HepG2 (cell line): ENCODE data around the gene CELF4. TPM values are rescaled to one million over a fixed set of nuclear protein-coding genes. Genes with fewer than 3 reads are reported as not detected.

Experiments
- ATAC-seq: fragments of 200-7000 bp; cut with Tn5 transposase; 3 replicates; pipeline ENCODE4 v1.9.1; 2020; ENCODE audit warnings: mild to moderate bottlenecking, moderate library complexity
- BruUV-seq: library from RNA; stranded (reverse); fragments of 400-500 nt; replicated peaks from 2 replicates; lab custom pipeline; 2021; lab: Mats Ljungman, UMichigan
- CTCF ChIA-PET: fragments of 300-600 bp; formaldehyde crosslinking; extraction: SDS; loops from one replicate; lab custom pipeline; 2021; ENCODE audit warnings: low total read pairs, inconsistent platforms, low intra/inter-chr PET ratio; lab: Yijun Ruan, JAX
- POLR2A ChIA-PET: fragments of 350-600 bp; sonication (Branson Sonifier 250); formaldehyde crosslinking; loops from one replicate; lab custom pipeline; 2020; ENCODE audit warnings: antibody characterized with exemption, inconsistent platforms; lab: Yijun Ruan, JAX
- DNase-seq: peaks from one replicate; pipeline ENCODE4 v3.0.0-alpha.2; 2015; ENCODE audit warnings: low spot score
- FAIRE-seq: peaks from 3 replicates; lab custom pipeline; 2011; peaks lifted over from hg19 to GRCh38; lab: Jason Lieb, UNC
- H2AFZ ChIP-seq: one replicate; pipeline ENCODE4 v1.6.1; 2011; ENCODE audit warnings: low read length, inconsistent platforms
- H3K27ac ChIP-seq: fragments of 300-600 bp; 3 replicates; pipeline ENCODE4 v1.8.0; 2011; ENCODE audit warnings: mixed run types, mild to moderate bottlenecking, mixed read lengths, low read length, inconsistent platforms; ENCODE audit not compliant: insufficient read depth; ENCODE audit errors: extremely low read length
- H3K27me3 ChIP-seq, 2 experiments: fragments of 200-600 bp in 1 of 2; 2 replicates in 1 of 2; 3 replicates in 1 of 2; pipeline versions ENCODE4 v1.6.0 to v1.8.0; 2011; ENCODE audit warnings: low read length in 2 of 2, mild to moderate bottlenecking in 2 of 2, moderate library complexity in 2 of 2, inconsistent platforms in 1 of 2; ENCODE audit not compliant: insufficient read depth in 2 of 2, control insufficient read depth in 1 of 2
- H3K36me3 ChIP-seq, 2 experiments: fragments of 200-600 bp in 1 of 2; replicated peaks in 1 of 2; 2 replicates in 1 of 2; 3 replicates in 1 of 2; pipeline versions ENCODE4 v1.5.1 to v1.8.0; 2011; ENCODE audit warnings: low read length in 2 of 2, inconsistent platforms in 1 of 2; ENCODE audit not compliant: insufficient read depth in 2 of 2, control insufficient read depth in 1 of 2
- H3K4me1 ChIP-seq: 2 replicates; pipeline ENCODE4 v1.5.1; 2012; ENCODE audit warnings: low read length, inconsistent platforms; ENCODE audit not compliant: insufficient read depth
- H3K4me2 ChIP-seq: 2 replicates; pipeline ENCODE4 v1.6.0; 2011; ENCODE audit warnings: low read depth, low read length, inconsistent platforms
- H3K4me3 ChIP-seq, 3 experiments: fragments of 200-600 bp in 1 of 3; sonication (generic), shearing (Covaris generic) in 1 of 3; replicated peaks in 1 of 3; 2 replicates each; pipeline ENCODE4 v1.5.1; 2011 to 2016; ENCODE audit warnings: low read length in 3 of 3, inconsistent platforms in 2 of 3, low read depth in 2 of 3, mild to moderate bottlenecking in 2 of 3, control low read depth in 1 of 3, mixed read lengths in 1 of 3; ENCODE audit not compliant: insufficient read depth in 1 of 3
- H3K79me2 ChIP-seq: one replicate; pipeline ENCODE4 v1.6.1; 2011; ENCODE audit warnings: low read length, inconsistent platforms; ENCODE audit not compliant: insufficient read depth
- H3K9ac ChIP-seq: 2 replicates; pipeline ENCODE4 v1.6.0; 2011; ENCODE audit warnings: mild to moderate bottlenecking, low read depth, low read length, inconsistent platforms; ENCODE audit not compliant: insufficient read depth
- H3K9me3 ChIP-seq: 2 replicates; pipeline ENCODE4 v1.5.1; 2012; ENCODE audit warnings: mild to moderate bottlenecking, low read length
- H4K20me1 ChIP-seq: 2 replicates; pipeline ENCODE4 v1.6.0; 2011; ENCODE audit warnings: inconsistent platforms, mild to moderate bottlenecking, low read length, moderate library complexity; ENCODE audit not compliant: insufficient read depth
- EZH2 ChIP-seq: conservative IDR thresholded peaks from 2 replicates; pipeline ENCODE4 v1.6.1; 2012; ENCODE audit warnings: mild to moderate bottlenecking, low read depth, low read length, moderate library complexity
- SRSF1 ChIP-seq: fragments of 200-400 bp; formaldehyde crosslinking; optimal IDR thresholded peaks from 2 replicates; pipeline ENCODE3; 2017; ENCODE audit warnings: mild to moderate bottlenecking, low read depth, low read length, moderate library complexity
- XRCC5 ChIP-seq: fragments of 200-400 bp; formaldehyde crosslinking; optimal IDR thresholded peaks from 2 replicates; pipeline ENCODE3; 2017; ENCODE audit warnings: mild to moderate bottlenecking, low read length
- ZNF432 ChIP-seq: sonication (generic); formaldehyde crosslinking; IDR thresholded peaks from 2 replicates; pipeline ENCODE4 v1.5.0; 2020; ENCODE audit warnings: missing genetic modification reagents, mild to moderate bottlenecking, borderline replicate concordance
- WGBS: methylation state at CpG from one replicate; pipeline ENCODE4 v1.1.6; 2017; ENCODE audit warnings: low lambda C conversion rate; 5-methylcytosine and 5-hydroxymethylcytosine counted together
- in situ Hi-C: cut with HindIII; loops from 2 replicates; pipeline ENCODE4 v1.10.0; 2017; ENCODE audit warnings: low pct_unique_long_range_greater_than_20kb; ENCODE audit not compliant: extremely low pct_ligation_motif_present
- intact Hi-C: fragments of 100-400 bp; cut with micrococcal nuclease; formaldehyde crosslinking; loops from one replicate; pipeline ENCODE4 v1.10.0; 2022; ENCODE audit not compliant: unreplicated experiment
- polyA plus RNA-seq, 8 experiments: library from polyadenylated mRNA; depleted of rRNA in 3 of 8; stranded (reverse) in 7 of 8; unstranded in 1 of 8; fragments of >200 nt; fragmentation: Illumina TruSeq in 4 of 8; extraction: Trizol in 4 of 8; gene quantifications; 2 replicates each; pipeline versions ENCODE4 v1.2.1 to v1.2.3, GENCODE V29; 2011 to 2016; ENCODE audit warnings: low read depth in 4 of 8, missing spikeins in 1 of 8, mixed read lengths in 1 of 8; ENCODE audit not compliant: insufficient read depth in 1 of 8
- total RNA-seq, 5 experiments: library from RNA; depleted of rRNA; stranded (reverse); fragments of >200 nt; fragmentation: Illumina TruSeq; extraction: Trizol; gene quantifications; 2 replicates each; pipeline ENCODE4 v1.2.3, GENCODE V29; 2016; ENCODE audit warnings: low read depth in 1 of 5

The CELF4 gene
- total and polyA plus RNA-seq, 2 of the 13 experiments (the other 11 are each of a cell fraction or from before 2014, with no cell fraction given) = not detected

GRCh38 chr18:37346048-37346447, 219.6 kb downstream of the CELF4 start:
- intact Hi-C loops = no loop called here
- peaks cover 0 to 34% of the 10 kb centered on the region in 2 experiments; a peak in 2 of 5 replicates for H3K27me3 ChIP-seq
- POLR2A ChIA-PET = no interaction called here

GRCh38 chr18:37343542-37343851, 222.1 kb downstream of the CELF4 start:
- Histone ChIP-seq H4K20me1 (no peaks in the 10 kb centered on the region), H3K4me1 (no peaks in the 10 kb centered on the region), H3K27ac (no peak overlapping the region), H3K4me3 (no peak overlapping the region), H3K79me2 (no peaks in the 10 kb centered on the region), H3K9me3 (no peaks in the 10 kb centered on the region), H3K4me2 (no peak overlapping the region), H3K9ac (no peak overlapping the region), H3K36me3 (no peaks in the 10 kb centered on the region), H3K27me3 (peaks cover 0 to 11% of the 10 kb centered on the region in 2 experiments; a peak in 1 of 5 replicates), H2AFZ (no peak overlapping the region)
- DNase-seq = no peak
- intact Hi-C loops = loop anchor here (1.0 to 5.0 kb wide), 3 partner anchors 89 to 401 kb away; no protein-coding TSS in a partner anchor
- CTCF ChIA-PET = no interaction called here
- WGBS = 5% methylated on average over 4 of the region's 7 CpGs
- in situ Hi-C loops = no loop called here
- no TSS peak for BruUV-seq
- no peak for FAIRE-seq
- TF ChIP-seq EZH2 (0 out of 2 replicates have a peak, but pooled peaks have one; percentile 63), XRCC5 (peak; percentile 1), ZNF432 (CRISPR knock-in tag) (no peak)
- ATAC-seq = peak; percentile 12; the same call in 2 of the 3 replicates
- POLR2A ChIA-PET = no interaction called here

More at GRCh38 chr18:37346048-37346447, 219.6 kb downstream of the CELF4 start:
- ATAC-seq = no peak
- no peak for TF ChIP-seq SRSF1
- TF ChIP-seq, all 625 proteins: peak for 0
- Histone ChIP-seq H3K9me3 (no peaks in the 10 kb centered on the region), H3K4me2 (no peak overlapping the region), H2AFZ (no peak overlapping the region), H3K4me1 (no peaks in the 10 kb centered on the region), H3K36me3 (no peaks in the 10 kb centered on the region), H3K27ac (no peak overlapping the region), H4K20me1 (no peaks in the 10 kb centered on the region), H3K79me2 (no peaks in the 10 kb centered on the region), H3K4me3 (no peak overlapping the region), H3K9ac (no peak overlapping the region)
- WGBS = 13% methylated on average over 1 of the region's 3 CpGs
- BruUV-seq = no TSS peak
- DNase-seq = no peak
- in situ Hi-C loops = no loop called here
- CTCF ChIA-PET = no interaction called here
- FAIRE-seq = no peak
